Fibroblast of upper back skin (primary cell): ENCODE measurements around the gene SLC5A2.
"Not testable (repeated sequence)": the region's sequence is repeated elsewhere in the genome, so short reads cannot be mapped to it uniquely, and the experiment has no call there.

Source experiments
- DNase-seq: peaks from one replicate; pipeline ENCODE4 v3.0.0-alpha.2; 2013

SLC5A2 gene

GRCh38 chr16:31483081-31483480, at the start of gene SLC5A2:
Gene SLC5A2, plus strand, starts transcription at chr16:31483123. Its CDS starts 14 bp downstream, at chr16:31483137.
- no peak for DNase-seq

GRCh38 chr16:31435341-31436220, 47.3 kb upstream of the SLC5A2 start:
- no peak for DNase-seq

- no peak for DNase-seq
These were observed 46.5 kb upstream of the SLC5A2 start for GRCh38 chr16:31436221-31437045.

DNA sequence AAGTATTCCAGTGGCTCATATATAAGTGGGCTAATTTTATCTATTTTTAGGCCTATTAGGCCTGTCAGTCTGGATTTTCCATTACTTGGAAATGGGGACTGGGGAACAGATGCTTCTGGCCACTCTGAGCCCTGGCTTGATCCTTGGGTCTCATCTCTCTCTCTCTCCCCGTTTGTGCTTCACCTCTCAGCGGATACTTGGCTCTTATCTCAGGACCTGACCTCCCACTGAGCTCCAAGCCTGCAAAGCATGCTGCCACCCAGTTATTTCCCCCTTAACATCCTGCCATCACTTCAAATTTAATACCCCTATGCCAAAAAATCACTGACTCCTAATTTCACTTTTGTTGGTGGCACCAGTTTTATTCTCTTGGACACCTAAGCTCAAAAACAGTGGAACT, 44.5 kb upstream of the SLC5A2 start:
- DNase-seq, result no peak

- not testable (repeated sequence) for DNase-seq
These were observed 43.9 kb upstream of the SLC5A2 start for GRCh38 chr16:31439023-31439422.

GRCh38 chr16:31439519-31439918, 43.4 kb upstream of the SLC5A2 start:
- DNase-seq, result no peak

DNA sequence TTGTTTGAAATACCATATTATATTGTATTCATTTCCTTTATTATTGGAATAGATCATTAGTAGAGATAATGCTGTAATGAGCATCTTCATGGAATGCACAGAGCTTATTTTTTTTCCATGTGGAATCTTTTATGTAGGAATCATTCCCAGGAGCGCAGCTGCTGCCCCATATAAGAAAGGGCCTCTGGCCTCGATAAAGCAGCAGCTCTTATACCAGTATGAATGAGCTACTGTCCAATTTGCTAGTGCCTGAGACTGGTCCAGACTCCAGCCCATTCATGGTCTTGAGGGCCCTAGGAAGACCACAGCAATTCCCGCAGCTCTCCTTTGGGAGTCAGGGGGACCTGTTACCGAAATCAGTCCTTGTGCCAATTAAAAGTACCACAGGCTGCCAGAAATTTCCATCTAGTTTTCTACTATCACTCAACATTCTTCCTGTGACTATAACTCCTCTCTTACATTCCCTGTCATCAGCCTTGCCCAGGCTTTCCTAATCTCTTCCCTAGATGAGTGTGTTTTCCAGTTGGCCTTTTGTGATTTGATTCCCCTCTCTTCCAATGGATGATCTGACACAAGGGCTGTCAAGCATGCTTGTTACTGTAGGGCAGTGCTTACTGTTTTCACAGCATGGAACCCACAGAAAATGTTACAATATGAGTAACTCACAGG, 42.3 kb upstream of the SLC5A2 start:
- DNase-seq, result peak; percentile 38

- DNase-seq, result no peak
These were observed 41.0 kb upstream of the SLC5A2 start for GRCh38 chr16:31441956-31442355.

DNA sequence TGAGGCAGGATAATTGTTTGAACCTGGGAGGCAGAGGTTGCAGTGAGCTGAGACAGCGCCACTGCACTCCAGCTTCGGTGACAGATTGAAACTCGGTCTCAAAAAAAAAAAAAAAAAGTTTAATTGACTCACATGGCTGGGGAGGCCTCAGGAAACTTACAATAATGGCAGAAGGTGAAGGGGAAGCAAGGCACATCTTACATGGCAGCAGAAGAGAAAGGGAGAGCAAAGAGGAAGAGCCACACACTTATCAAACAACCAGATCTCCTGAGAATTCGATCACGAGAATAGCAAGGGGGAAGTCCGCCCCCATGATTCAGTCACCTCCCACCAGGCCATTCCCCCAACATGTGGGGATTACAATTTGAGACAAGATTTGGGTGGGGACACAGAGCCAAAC, 37.0 kb upstream of the SLC5A2 start:
- not testable (repeated sequence) for DNase-seq

GRCh38 chr16:31451201-31451600, 31.7 kb upstream of the SLC5A2 start:
- DNase-seq, result no peak

DNA sequence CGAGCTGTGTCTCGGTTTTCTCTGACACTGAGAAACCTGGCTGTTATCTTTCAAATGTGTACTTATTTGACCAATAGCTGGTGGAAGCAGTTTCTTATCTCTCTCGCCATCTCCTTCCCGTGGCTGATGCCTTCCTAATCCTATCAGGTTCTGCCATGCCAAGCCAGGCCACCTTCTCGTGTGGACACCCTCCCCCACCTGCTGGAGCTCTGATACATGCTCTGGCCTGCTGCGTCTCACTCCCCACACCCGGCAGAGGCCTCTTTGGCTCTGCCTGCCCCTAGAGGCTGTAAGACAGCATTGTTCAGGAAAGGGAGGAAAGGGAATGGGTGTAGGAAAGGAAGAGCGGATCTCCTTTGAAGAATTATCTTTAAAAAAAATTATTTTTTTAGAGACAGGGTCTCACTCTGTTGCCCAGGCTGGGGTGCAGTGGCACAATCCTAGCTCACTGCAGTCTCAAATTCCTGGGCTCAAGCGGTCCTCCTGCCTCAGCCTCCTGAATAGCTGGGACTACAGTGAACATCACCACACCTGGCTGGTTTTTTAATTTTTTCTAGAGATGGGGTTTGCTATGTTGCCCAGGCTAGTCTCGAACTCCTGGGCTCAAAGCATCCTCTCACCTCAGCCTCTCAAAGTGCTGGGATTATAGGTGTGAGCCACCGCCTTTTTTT, 31.1 kb upstream of the SLC5A2 start:
- peak; percentile 76 for DNase-seq

- DNase-seq, result peak; percentile 92
These were observed 30.3 kb upstream of the SLC5A2 start for GRCh38 chr16:31452631-31453106.

GRCh38 chr16:31453255-31454204, 29.4 kb upstream of the SLC5A2 start:
- DNase-seq, result peak; percentile 31

- DNase-seq, result no peak
These were observed 27.2 kb upstream of the SLC5A2 start for GRCh38 chr16:31455601-31456314.

DNA sequence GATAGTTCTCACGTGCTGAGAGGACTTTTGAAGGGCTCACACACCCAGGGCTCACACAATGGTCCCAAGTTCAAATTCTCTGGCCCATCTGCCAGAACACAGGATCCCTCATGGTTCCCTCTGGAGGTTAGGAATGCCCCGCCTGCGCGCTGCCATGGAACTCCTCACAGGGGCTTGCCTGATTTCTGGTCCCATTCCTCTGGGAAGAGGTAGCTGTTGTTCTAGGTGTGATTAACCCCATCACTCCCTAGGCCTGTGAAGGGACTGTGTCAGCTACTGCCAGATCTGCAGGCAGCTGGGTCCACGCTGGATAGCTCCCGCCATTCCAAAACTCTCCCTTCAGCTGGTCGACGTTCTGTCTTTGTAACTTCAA, 25.9 kb upstream of the SLC5A2 start:
- DNase-seq, result no peak

DNA sequence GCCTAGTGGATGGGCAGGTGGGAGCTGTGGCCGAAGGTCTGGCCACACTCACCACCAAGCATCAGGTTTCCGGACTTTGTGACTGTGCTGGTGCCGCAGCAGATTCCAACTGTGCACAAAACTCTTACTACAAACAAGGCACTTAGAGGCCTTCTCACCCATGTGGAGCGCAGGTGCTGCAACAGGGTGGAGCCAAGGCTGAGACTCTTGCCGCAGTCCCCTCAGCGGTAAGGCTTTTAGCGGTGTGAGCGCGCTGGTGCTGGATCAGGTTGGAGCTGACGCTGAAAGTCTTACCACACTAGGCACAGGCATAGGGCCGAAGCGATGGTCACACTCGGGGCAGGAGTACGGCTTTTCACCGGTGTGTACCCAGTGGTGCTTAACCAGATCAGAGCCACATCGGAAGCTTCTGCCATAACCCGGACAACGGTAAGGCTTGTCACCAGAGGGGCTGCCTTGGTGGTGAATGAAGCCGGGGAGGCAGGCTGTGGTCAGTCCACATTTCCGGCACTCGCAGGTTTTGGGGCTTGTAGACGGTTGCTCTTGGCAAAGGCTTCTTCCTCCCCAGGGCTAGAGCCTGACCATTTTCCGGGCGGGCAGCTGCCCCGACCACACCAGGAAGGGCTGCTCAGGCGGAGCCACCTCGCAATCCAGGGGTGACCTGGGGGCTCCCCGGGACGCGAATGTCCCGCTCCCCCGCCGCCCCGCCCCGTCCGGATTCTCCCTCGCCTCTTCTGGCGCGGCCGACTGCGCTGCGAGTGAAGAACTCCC, 24.7 kb upstream of the SLC5A2 start:
- no peak for DNase-seq

- peak; percentile 98 for DNase-seq
These were observed 23.9 kb upstream of the SLC5A2 start, which contains the start of gene ARMC5 for GRCh38 chr16:31458844-31459686. Gene ARMC5, plus strand, starts transcription at chr16:31459501. Its CDS starts 24 bp downstream, at chr16:31459525.

DNA sequence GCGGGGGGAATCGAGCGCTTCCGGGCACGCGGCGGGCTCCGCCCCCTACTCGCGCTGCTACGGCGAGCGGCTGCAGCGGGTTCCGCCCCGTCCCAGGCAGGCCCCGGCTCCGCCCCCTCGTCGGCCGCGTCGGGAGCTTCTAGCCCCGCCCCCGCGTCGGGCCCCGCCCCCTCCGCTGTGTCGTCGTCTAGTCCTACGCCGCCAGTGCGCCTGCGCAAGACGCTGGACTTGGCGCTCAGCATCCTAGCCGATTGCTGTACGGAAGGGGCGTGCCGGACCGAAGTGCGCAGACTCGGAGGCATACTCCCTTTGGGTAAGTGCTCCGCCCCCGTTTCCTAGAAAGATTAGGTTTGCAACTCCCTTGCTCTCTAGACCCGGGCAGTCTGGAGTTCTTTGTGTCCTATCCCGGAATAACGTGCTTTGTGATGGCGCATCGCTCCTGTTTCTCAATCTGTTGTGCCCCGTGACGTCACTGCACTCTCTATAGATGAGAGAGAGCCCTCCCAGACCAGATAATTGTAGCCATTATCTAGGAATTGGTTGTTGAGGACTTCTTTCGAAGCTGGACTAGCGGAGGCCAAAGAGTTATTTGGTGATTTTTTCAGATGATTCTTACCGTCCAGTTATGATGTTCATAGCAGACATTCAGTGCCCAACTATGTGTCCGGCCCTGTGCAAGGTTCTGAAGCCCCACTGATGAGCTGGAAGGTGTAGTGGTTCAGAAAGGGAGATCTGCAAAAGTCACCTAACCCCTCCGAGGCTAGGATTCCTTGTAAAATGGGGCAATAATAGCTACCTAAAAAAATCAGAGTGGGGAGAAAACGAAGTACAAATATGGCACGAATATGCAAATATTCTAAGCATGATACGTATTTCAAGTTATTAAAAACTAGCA, 23.0 kb upstream of the SLC5A2 start:
- peak; percentile 99 for DNase-seq
